CD4-positive, alpha-beta memory T cell (primary cell): ENCODE measurements around the gene RRAGC. TPM values are rescaled to one million over a fixed set of nuclear protein-coding genes. Genes with fewer than 3 reads are reported as not detected.
"Not testable (repeated sequence)": the region's sequence is repeated elsewhere in the genome, so short reads cannot be mapped to it uniquely, and the experiment has no call there.

Experiments used
- CTCF ChIA-PET: fragments of 350-600 bp; sonication (Branson Sonifier 250); formaldehyde crosslinking; loops from one replicate; lab custom pipeline; 2021; ENCODE audit warnings: inconsistent platforms; ENCODE audit not compliant: partially characterized antibody; lab: Charles Lee
- POLR2A ChIA-PET: fragments of 350-600 bp; sonication (Branson Sonifier 250); formaldehyde crosslinking; loops from one replicate; lab custom pipeline; 2021; ENCODE audit not compliant: partially characterized antibody; lab: Charles Lee
- DNase-seq, 5 donors: peaks; one replicate each; pipeline versions ENCODE4 v3.0.0 to v3.0.0-alpha.2; 2020 to 2022; ENCODE audit warnings: mixed read lengths in 1 of 5
- H3K27ac ChIP-seq: one replicate; pipeline ENCODE4 v1.7.0; 2013; ENCODE audit warnings: low read depth, low read length
- H3K27me3 ChIP-seq: 2 replicates; pipeline ENCODE4 v1.7.0; 2013; ENCODE audit warnings: mild to moderate bottlenecking, low read length, moderate library complexity; ENCODE audit not compliant: insufficient read depth
- H3K36me3 ChIP-seq: 2 replicates; pipeline ENCODE4 v1.7.0; 2013; ENCODE audit warnings: mild to moderate bottlenecking, low read length, moderate library complexity; ENCODE audit not compliant: insufficient read depth
- H3K4me1 ChIP-seq: 2 replicates; pipeline ENCODE4 v1.7.0; 2013; ENCODE audit warnings: mild to moderate bottlenecking, low read length, moderate library complexity; ENCODE audit not compliant: insufficient read depth
- H3K4me3 ChIP-seq, 2 donors: one replicate each; pipeline ENCODE4 v1.7.0; 2013; ENCODE audit warnings: low read length in 2 of 2, mild to moderate bottlenecking in 1 of 2
- H3K9me3 ChIP-seq, 2 donors: one replicate each; pipeline ENCODE4 v1.7.0; 2013; ENCODE audit warnings: low read length in 2 of 2, control low read depth in 1 of 2; ENCODE audit not compliant: control insufficient read depth in 1 of 2
- H3K27ac Mint-ChIP-seq, 7 donors: one replicate each; pipeline ENCODE4 v1.8.0; 2020 to 2021; ENCODE audit warnings: mixed read lengths in 7 of 7, mild to moderate bottlenecking in 6 of 7, inconsistent platforms in 3 of 7, moderate library complexity in 3 of 7
- H3K27me3 Mint-ChIP-seq, 2 donors: one replicate each; pipeline ENCODE4 v1.8.0; 2020 to 2021; ENCODE audit warnings: mixed read lengths in 2 of 2
- H3K36me3 Mint-ChIP-seq, 2 donors: one replicate each; pipeline ENCODE4 v1.8.0; 2020 to 2021; ENCODE audit warnings: mixed read lengths in 2 of 2, inconsistent platforms in 1 of 2, mild to moderate bottlenecking in 1 of 2
- H3K4me1 Mint-ChIP-seq, 4 donors: one replicate each; pipeline ENCODE4 v1.8.0; 2020 to 2021; ENCODE audit warnings: mixed read lengths in 4 of 4, mild to moderate bottlenecking in 1 of 4
- H3K4me3 Mint-ChIP-seq, 8 donors: one replicate each; pipeline ENCODE4 v1.8.0; 2020 to 2021; ENCODE audit warnings: mixed read lengths in 8 of 8, mild to moderate bottlenecking in 7 of 8, moderate library complexity in 6 of 8, inconsistent platforms in 3 of 8
- H3K9me3 Mint-ChIP-seq, 8 donors: one replicate each; pipeline ENCODE4 v1.8.0; 2020 to 2021; ENCODE audit warnings: mixed read lengths in 8 of 8, mild to moderate bottlenecking in 5 of 8, inconsistent platforms in 3 of 8, moderate library complexity in 1 of 8
- intact Hi-C: fragments of 100-400 bp; cut with micrococcal nuclease; formaldehyde crosslinking; loops from one replicate; pipeline ENCODE4 v1.15.1; 2023
- polyA plus RNA-seq, 2 donors: library from polyadenylated mRNA; unstranded; fragments of 300-500 nt; fragmentation: Illumina TruSeq; gene quantifications; one replicate each; pipeline ENCODE4 v1.2.3, GENCODE V29; 2021
- total RNA-seq, 2 experiments: library from RNA; stranded (reverse); gene quantifications; one replicate each; pipeline ENCODE4 v1.2.3, GENCODE V29; 2021

The RRAGC gene
- total and polyA plus RNA-seq, 4 experiments from 2014 or later = 8.8 to 25.2 (median 16.8) TPM

DNA sequence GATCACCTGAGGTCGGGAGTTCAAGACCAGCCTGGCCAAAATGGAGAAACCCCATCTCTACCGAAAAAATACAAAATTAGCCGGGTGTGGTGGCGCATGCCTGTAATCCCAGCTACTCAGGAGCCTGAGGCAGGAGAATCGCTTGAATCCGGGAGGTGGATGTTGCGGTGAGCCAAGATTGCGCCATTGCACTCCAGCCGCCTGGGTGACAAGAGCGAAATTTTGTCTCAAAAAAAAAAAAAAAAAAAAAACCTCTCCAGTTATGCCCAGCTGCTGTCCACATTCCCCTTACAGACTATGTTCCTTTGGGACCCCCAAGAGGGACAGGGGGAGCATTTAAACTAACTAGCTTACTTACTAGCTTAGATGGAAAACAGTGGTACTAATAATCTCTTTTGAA lies 23.3 kb downstream of the RRAGC start:
- H3K4me3 ChIP-seq, H3K27me3 ChIP-seq, H3K9me3 ChIP-seq, H3K4me3 Mint-ChIP-seq, H3K9me3 Mint-ChIP-seq, POLR2A ChIA-PET, H3K27ac Mint-ChIP-seq, H3K27ac ChIP-seq, H3K4me1 ChIP-seq, H3K27me3 Mint-ChIP-seq, DNase-seq: not testable (repeated sequence)
- intact Hi-C loops = loop anchor here (5.0 kb wide), 1 partner anchor 944 kb away; no protein-coding TSS in a partner anchor
- Mint-ChIP-seq H3K4me1 (peaks cover 3 to 14% (median 5%) of the 10 kb centered on the region in 4 donors), H3K36me3 (peaks cover 26 to 35% of the 10 kb centered on the region in 2 donors)
- CTCF ChIA-PET = interaction anchor here (0.7 to 3.0 kb wide), 7 partner anchors 10 to 846 kb away, joined by 3 to 11 read pairs (median 4); partner anchors contain the start of gene SF3A3
- H3K36me3 ChIP-seq = peaks cover 16% of the 10 kb centered on the region

DNA sequence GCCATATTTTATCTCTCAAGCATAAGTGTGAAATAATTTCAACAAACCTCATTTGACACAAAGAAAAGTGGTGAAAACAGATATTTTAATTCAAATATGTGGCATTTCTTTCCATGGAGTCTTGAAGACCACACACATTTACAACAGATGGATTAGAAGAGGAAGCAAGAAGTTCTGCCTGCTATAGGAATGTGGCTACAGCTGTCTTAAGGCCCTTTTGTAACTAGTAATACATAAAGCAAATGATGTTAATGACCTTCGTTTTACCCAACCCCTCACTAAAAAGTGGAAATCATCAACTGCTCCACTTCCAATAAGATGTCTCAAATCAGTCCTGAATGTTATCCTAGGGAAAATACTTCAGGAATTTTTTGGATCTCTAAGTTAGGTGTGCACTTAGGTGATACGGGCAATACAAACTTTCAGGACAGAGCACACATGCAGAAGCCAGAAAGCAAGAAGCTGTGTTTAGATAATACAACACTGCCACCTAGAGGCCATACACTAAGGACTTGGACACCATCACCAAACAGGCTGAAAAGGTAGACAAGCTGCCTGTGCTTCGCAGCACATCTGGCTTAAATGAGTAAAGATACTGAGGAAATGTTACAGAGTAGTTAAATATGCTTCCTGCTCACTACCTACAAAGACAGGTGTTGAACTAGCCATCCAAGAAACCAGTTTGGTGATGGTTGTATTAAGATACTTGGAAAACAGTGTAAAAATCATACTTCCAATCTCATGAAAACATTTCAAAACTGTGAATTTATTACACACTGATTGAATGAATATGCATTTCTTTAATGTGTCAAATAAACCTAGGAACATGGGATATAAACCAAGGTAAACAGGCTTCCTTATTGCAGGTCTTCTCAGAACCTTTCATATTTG lies 24.4 kb downstream of the RRAGC start:
- Mint-ChIP-seq H3K27ac (no peak overlapping the region), H3K4me3 (no peak overlapping the region), H3K36me3 (peaks cover 20 to 27% of the 10 kb centered on the region in 2 donors), H3K27me3 (peaks cover 2 to 6% of the 10 kb centered on the region in 2 donors), H3K9me3 (no peaks in the 10 kb centered on the region), H3K4me1 (peaks cover 0 to 7% (median under 1%) of the 10 kb centered on the region in 4 donors)
- H3K4me3 ChIP-seq = no peak overlapping the region
- no peaks in the 10 kb centered on the region for H3K9me3 ChIP-seq
- no peak overlapping the region for H3K27ac ChIP-seq
- intact Hi-C loops = loop anchor here (1.0 to 5.0 kb wide), 4 partner anchors 257 to 1232 kb away; partner anchors contain the start of gene SF3A3
- CTCF ChIA-PET = interaction anchor here (0.7 to 3.3 kb wide), 11 partner anchors 8 to 845 kb away, joined by 3 to 14 read pairs (median 4); no protein-coding TSS in a partner anchor
- peak; percentile 51 to 73 (median 70) for DNase-seq
- H3K36me3 ChIP-seq = peaks cover 16% of the 10 kb centered on the region
- POLR2A ChIA-PET = interaction anchor here (1.0 kb wide), 1 partner anchor 257 kb away, joined by 3 read pairs; no protein-coding TSS in a partner anchor
- H3K27me3 ChIP-seq = no peaks in the 10 kb centered on the region
- H3K4me1 ChIP-seq = no peaks in the 10 kb centered on the region

DNA sequence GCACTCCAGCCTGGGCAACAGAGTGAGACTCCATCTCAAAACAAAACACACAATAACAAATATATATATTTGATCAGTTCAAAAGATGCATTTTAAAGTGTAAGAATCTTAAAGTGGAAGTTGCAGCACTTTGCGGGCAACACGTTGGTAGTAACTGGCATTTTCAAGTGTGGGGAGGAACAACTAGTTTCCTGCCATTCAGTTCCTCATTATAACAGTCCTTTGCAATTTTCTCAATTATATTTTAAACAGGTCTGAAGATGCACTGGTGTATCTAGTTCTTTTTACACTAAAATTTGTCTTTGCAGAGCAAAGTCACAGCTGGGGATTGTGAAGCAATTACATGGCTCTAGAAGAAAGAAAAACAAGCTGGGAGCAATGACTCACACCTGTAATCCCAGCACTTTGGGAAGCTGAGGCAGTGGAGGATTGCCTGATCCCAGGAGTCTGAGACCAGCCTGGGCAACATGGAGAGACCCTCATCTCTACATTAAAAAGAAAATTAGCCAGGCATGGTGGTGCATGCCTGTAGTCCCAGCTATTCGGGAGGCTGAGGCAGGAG lies 25.3 kb downstream of the RRAGC start:
- ChIA-PET POLR2A (no interaction called here), CTCF (interaction anchor here (0.7 to 3.3 kb wide), 9 partner anchors 9 to 808 kb away, joined by 3 to 14 read pairs (median 11); no protein-coding TSS in a partner anchor)
- no peaks in the 10 kb centered on the region for H3K27me3 ChIP-seq
- H3K36me3 ChIP-seq = peaks cover 12% of the 10 kb centered on the region
- no peak for DNase-seq
- intact Hi-C loops = loop anchor here (2.0 kb wide), 1 partner anchor 1232 kb away; no protein-coding TSS in a partner anchor
- Mint-ChIP-seq H3K27me3 (peaks cover 6 to 12% of the 10 kb centered on the region in 2 donors), H3K27ac (no peak overlapping the region), H3K9me3 (no peaks in the 10 kb centered on the region), H3K4me3 (no peak overlapping the region), H3K36me3 (peaks cover 15 to 20% of the 10 kb centered on the region in 2 donors), H3K4me1 (peaks cover 0 to 6% (median 0%) of the 10 kb centered on the region in 4 donors)
- no peaks in the 10 kb centered on the region for H3K9me3 ChIP-seq
- no peaks in the 10 kb centered on the region for H3K4me1 ChIP-seq
- H3K4me3 ChIP-seq = no peak overlapping the region
- H3K27ac ChIP-seq = no peak overlapping the region

DNA sequence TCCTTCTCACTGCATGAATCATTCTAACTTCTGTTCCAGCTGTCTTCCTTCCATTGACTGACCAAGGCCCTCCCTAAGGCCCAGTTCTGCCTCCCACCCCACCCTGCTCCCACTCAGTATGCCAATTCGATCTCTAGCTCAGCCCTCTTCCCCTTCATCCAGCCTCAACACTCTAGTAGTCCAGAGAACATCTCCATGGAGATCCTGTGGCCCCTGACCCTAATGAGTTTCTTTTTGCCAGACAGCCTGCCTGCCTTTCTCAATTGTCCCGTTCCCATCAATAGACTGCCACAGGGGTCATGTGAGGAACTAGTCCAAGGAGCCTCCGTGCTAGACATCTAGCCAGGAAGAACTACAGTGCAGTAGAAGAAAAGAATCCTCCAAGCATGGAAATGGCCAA lies 26.4 kb downstream of the RRAGC start:
- Histone ChIP-seq H3K27ac (no peak overlapping the region), H3K4me1 (no peaks in the 10 kb centered on the region), H3K4me3 (no peak overlapping the region), H3K36me3 (peaks cover under 1% of the 10 kb centered on the region), H3K9me3 (no peaks in the 10 kb centered on the region), H3K27me3 (no peaks in the 10 kb centered on the region)
- ChIA-PET POLR2A (no interaction called here), CTCF (interaction anchor here (1.0 to 3.3 kb wide), 4 partner anchors 9 to 842 kb away, joined by 3 to 12 read pairs (median 7); no protein-coding TSS in a partner anchor)
- H3K4me3 Mint-ChIP-seq = no peak overlapping the region
- peaks cover 10 to 17% of the 10 kb centered on the region in 2 donors for H3K27me3 Mint-ChIP-seq
- H3K4me1 Mint-ChIP-seq = peaks cover 0 to 6% (median 0%) of the 10 kb centered on the region in 4 donors
- no peak for DNase-seq
- H3K36me3 Mint-ChIP-seq = peaks cover 5 to 9% of the 10 kb centered on the region in 2 donors
- intact Hi-C loops = no loop called here
- H3K27ac Mint-ChIP-seq = peak overlapping the region in 1 of 7 donors; percentile 77
- no peaks in the 10 kb centered on the region for H3K9me3 Mint-ChIP-seq

DNA sequence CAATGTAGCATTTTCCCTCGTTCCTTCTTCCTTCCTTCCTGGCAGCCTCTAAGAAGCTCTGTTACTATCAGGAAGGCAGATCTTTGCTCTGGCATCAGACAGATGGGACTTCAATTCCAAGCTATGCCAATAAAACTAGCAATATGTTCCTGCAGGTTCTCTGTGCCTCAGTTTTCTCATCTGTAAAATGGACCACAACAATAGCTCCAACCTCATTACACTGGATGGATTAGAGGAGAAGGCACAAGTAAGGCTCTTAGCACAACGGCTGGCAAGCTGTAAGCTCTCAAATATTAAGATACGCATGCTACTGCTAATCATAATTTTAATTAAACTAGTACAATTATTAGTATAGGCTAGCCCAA lies 27.2 kb downstream of the RRAGC start:
- Mint-ChIP-seq H3K4me3 (no peak overlapping the region), H3K27me3 (peaks cover 14 to 17% of the 10 kb centered on the region in 2 donors), H3K27ac (no peak overlapping the region), H3K9me3 (no peaks in the 10 kb centered on the region), H3K4me1 (peaks cover 0 to 6% (median 0%) of the 10 kb centered on the region in 4 donors), H3K36me3 (peaks cover 0 to 2% of the 10 kb centered on the region in 2 donors)
- H3K36me3 ChIP-seq = no peaks in the 10 kb centered on the region
- DNase-seq = no peak
- intact Hi-C loops = no loop called here
- ChIA-PET CTCF (interaction anchor here (1.0 to 3.3 kb wide), 4 partner anchors 12 to 841 kb away, joined by 3 to 12 read pairs (median 4); no protein-coding TSS in a partner anchor), POLR2A (no interaction called here)
- no peaks in the 10 kb centered on the region for H3K9me3 ChIP-seq
- no peak overlapping the region for H3K4me3 ChIP-seq
- H3K27me3 ChIP-seq = no peaks in the 10 kb centered on the region
- H3K27ac ChIP-seq = no peak overlapping the region
- H3K4me1 ChIP-seq = no peaks in the 10 kb centered on the region

DNA sequence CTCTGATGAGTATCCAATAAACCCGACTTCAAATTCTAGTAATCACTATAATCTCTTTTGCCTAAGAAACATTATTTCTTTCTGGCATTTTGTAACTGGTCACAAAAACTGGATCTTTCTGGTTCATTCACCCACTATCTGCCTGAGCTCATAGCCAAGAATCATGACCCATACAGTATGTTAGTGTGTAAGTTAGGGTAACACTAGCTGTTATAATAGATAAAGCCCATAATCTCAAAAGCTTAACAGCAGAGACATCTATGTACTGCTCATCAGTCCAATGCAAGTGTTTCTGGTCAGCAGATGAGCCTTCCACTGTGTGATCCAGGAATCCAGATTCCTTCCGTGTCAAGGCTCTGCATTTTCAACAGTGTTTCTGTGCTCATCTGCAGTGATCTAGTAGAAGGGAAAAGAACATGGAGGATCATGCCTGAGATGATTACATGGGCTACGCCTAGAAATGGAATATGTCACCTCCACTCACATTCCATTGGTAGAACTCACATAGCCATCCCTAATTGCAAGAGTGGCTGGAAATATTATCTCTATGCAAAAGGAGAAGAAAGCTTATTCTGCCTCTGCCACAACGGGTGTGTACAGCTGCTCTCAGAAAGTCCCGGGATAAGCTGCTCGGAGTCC lies 27.7 kb downstream of the RRAGC start:
- no peak for DNase-seq
- no peak overlapping the region for H3K4me3 Mint-ChIP-seq
- peaks cover 16 to 17% of the 10 kb centered on the region in 2 donors for H3K27me3 Mint-ChIP-seq
- H3K9me3 Mint-ChIP-seq = no peaks in the 10 kb centered on the region
- peaks cover 0 to 2% of the 10 kb centered on the region in 2 donors for H3K36me3 Mint-ChIP-seq
- H3K4me3 ChIP-seq = no peak overlapping the region
- H3K27ac Mint-ChIP-seq = no peak overlapping the region
- H3K36me3 ChIP-seq = no peaks in the 10 kb centered on the region
- H3K4me1 ChIP-seq = no peaks in the 10 kb centered on the region
- intact Hi-C loops = no loop called here
- POLR2A ChIA-PET = no interaction called here
- no peak overlapping the region for H3K27ac ChIP-seq
- H3K9me3 ChIP-seq = no peaks in the 10 kb centered on the region
- H3K27me3 ChIP-seq = no peaks in the 10 kb centered on the region
- H3K4me1 Mint-ChIP-seq = peaks cover 0 to 6% (median 0%) of the 10 kb centered on the region in 4 donors
- CTCF ChIA-PET = interaction anchor here (0.7 to 1.7 kb wide), 3 partner anchors 9 to 263 kb away, joined by 3 to 4 read pairs (median 3); no protein-coding TSS in a partner anchor
